GM18499 (cell line): ENCODE data around the gene PHF23.
"Not testable (repeated sequence)": the region's sequence is repeated elsewhere in the genome, so short reads cannot be mapped to it uniquely, and the experiment has no call there.

Experiments used
- ATAC-seq: cut with Tn5 transposase; IDR thresholded peaks from one replicate; pipeline ENCODE4 v1.9.1; 2021; ENCODE audit warnings: moderate number of reproducible peaks; ENCODE audit not compliant: insufficient read depth, unreplicated experiment

PHF23 gene

GRCh38 chr17:7259555-7259889 is 20.3 kb upstream of the PHF23 start:
- no peak for ATAC-seq

GRCh38 chr17:7258731-7259554 is 19.7 kb upstream of the PHF23 start:
- no peak for ATAC-seq

GRCh38 chr17:7256766-7257456 is 17.7 kb upstream of the PHF23 start:
- no peak for ATAC-seq

GRCh38 chr17:7254511-7254910 is 15.3 kb upstream of the PHF23 start:
- ATAC-seq = no peak

- ATAC-seq = no peak
Measured at GRCh38 chr17:7253082-7253481, 13.8 kb upstream of the PHF23 start.

GRCh38 chr17:7252176-7253043 is 13.2 kb upstream of the PHF23 start, which contains the start of gene ELP5:
Gene ELP5, plus strand, starts transcription at chr17:7252215. Its CDS starts 336 bp downstream, at chr17:7252551.
- ATAC-seq = peak; percentile 32

GRCh38 chr17:7251661-7252175 is 12.5 kb upstream of the PHF23 start, which contains the start of gene CTDNEP1:
Gene CTDNEP1, minus strand, starts transcription at chr17:7251734. Its CDS starts 438 bp downstream, at chr17:7251296.
- ATAC-seq = peak; percentile 77

GRCh38 chr17:7250695-7251627 is 11.7 kb upstream of the PHF23 start:
- ATAC-seq = no peak

GRCh38 chr17:7249830-7250229 is 10.6 kb upstream of the PHF23 start:
- ATAC-seq = no peak

- ATAC-seq = no peak
Measured at GRCh38 chr17:7249214-7249613, 10.0 kb upstream of the PHF23 start.

GRCh38 chr17:7248796-7249195 is 9.5 kb upstream of the PHF23 start:
- ATAC-seq = no peak

GRCh38 chr17:7246779-7247178 is 7.5 kb upstream of the PHF23 start:
- no peak for ATAC-seq

- ATAC-seq = not testable (repeated sequence)
Measured at GRCh38 chr17:7243838-7244237, 4.6 kb upstream of the PHF23 start.

- no peak for ATAC-seq
Measured at GRCh38 chr17:7243453-7243729, 4.1 kb upstream of the PHF23 start.

- ATAC-seq = no peak
Measured at GRCh38 chr17:7242717-7243452, 3.6 kb upstream of the PHF23 start.

- no peak for ATAC-seq
Measured at GRCh38 chr17:7241783-7242716, 2.8 kb upstream of the PHF23 start, which contains the start of gene GABARAP. Gene GABARAP, minus strand, starts transcription at chr17:7242449. Its CDS starts 119 bp downstream, at chr17:7242330.

- no peak for ATAC-seq
Measured at GRCh38 chr17:7241090-7241733, 2.0 kb upstream of the PHF23 start.
